ENCODE measurements around the gene DKK2.

DNA sequence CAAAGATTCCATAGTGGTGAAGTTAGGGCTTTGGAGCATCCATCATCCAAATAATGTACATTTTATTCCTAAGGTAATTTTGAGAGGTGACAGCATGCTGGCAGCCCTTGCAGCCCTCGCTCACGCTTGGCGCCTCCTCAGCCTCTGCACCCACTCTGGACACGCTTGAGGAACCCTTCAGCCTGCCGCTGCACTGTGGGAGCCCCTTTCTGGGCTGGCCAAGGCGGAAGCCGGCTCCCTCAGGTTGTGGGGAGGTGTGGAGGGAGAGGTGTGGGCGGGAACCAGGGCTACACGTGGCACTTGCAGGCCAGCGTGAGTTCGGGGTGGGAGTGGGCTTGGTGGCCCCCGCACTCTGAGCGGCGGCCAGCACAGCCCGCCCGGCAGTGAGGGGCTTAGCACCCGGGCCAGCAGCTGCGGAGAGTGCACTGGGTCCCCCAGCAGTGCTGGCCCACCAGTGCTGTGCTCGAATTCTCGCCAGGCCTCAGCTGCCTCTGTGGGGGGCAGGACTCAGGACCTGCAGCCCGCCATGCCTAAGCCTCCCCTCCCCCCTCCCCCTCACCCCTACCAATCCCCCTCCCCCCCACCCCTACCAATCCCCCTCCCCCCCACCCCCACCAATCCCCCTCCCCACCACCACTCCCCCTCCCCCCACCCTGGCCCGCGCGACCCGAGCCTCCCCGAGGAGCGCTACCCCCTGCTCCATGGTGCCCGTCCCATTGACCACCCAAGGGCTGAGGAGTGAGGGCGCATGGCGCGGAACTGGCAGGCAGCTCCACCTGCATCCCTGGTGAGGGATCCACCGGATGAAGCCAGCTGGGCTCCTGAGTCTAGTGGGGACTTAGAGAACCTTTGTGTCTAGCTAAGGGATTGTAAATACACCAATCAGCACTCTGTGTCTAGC is 37.0 kb upstream of the DKK2 start:
- no peak for TF ChIP-seq POLR2A (IDR thresholded peaks at IDR 0.05)
- TF ChIP-seq, protein P1, sequence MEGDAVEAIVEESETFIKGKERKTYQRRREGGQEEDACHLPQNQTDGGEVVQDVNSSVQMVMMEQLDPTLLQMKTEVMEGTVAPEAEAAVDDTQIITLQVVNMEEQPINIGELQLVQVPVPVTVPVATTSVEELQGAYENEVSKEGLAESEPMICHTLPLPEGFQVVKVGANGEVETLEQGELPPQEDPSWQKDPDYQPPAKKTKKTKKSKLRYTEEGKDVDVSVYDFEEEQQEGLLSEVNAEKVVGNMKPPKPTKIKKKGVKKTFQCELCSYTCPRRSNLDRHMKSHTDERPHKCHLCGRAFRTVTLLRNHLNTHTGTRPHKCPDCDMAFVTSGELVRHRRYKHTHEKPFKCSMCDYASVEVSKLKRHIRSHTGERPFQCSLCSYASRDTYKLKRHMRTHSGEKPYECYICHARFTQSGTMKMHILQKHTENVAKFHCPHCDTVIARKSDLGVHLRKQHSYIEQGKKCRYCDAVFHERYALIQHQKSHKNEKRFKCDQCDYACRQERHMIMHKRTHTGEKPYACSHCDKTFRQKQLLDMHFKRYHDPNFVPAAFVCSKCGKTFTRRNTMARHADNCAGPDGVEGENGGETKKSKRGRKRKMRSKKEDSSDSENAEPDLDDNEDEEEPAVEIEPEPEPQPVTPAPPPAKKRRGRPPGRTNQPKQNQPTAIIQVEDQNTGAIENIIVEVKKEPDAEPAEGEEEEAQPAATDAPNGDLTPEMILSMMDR (IDR thresholded peaks at IDR 0.05), result no peak
